Vagina (tissue), 2 donors: ENCODE data around the gene SORCS1. TPM values are rescaled to one million over a fixed set of nuclear protein-coding genes. Genes with fewer than 3 reads are reported as not detected.

Source experiments
- DNase-seq, 2 donors: peaks; one replicate each; pipeline ENCODE4 v3.0.0-alpha.2; 2017; ENCODE audit errors: extremely low spot score in 2 of 2
- H3K27ac ChIP-seq: fragments of 200-600 bp; sonication (generic); one replicate; pipeline ENCODE4 v1.5.1; 2019
- H3K27me3 ChIP-seq: fragments of 200-600 bp; sonication (generic); one replicate; pipeline ENCODE4 v1.5.1; 2019
- H3K36me3 ChIP-seq, 2 donors: fragments of 200-600 bp; sonication (generic); one replicate each; pipeline ENCODE4 v1.5.1; 2017 to 2019
- H3K4me1 ChIP-seq: fragments of 200-600 bp; sonication (generic); one replicate; pipeline ENCODE4 v1.5.1; 2019
- H3K4me3 ChIP-seq, 2 donors: fragments of 200-600 bp; sonication (generic); 1 replicate in 1 of 2; 2 replicates in 1 of 2; pipeline ENCODE4 v1.5.1; 2016 to 2019
- H3K9me3 ChIP-seq: fragments of 200-600 bp; sonication (generic); one replicate; pipeline ENCODE4 v1.5.1; 2019
- POLR2A ChIP-seq, 2 donors: fragments of 450-650 bp; IDR thresholded peaks; one replicate each; pipeline ENCODE4 v1.6.1; 2017; ENCODE audit warnings: antibody characterized with exemption in 2 of 2, mild to moderate bottlenecking in 2 of 2, moderate library complexity in 2 of 2
- POLR2AphosphoS5 ChIP-seq, 2 donors: sonication (generic); formaldehyde crosslinking; IDR thresholded peaks; one replicate each; pipeline ENCODE4 v1.9.0; 2017; ENCODE audit warnings: antibody characterized with exemption in 2 of 2, mild to moderate bottlenecking in 2 of 2, low read depth in 1 of 2; ENCODE audit not compliant: insufficient read depth in 1 of 2
- intact Hi-C: fragments of 100-400 bp; cut with DNase I; formaldehyde crosslinking; loops from one replicate; pipeline ENCODE4 v1.15.1; 2023
- total RNA-seq: library from RNA; depleted of rRNA; stranded (reverse); fragments of >200 nt; gene quantifications from one replicate; pipeline ENCODE4 v1.2.3, GENCODE V29; 2016
- TF ChIP-seq, protein P1 (sequence below), 3 experiments: fragments of 450-650 bp in 2 of 3; fragments of 200-600 bp in 1 of 3; sonication (generic) in 1 of 3; IDR thresholded peaks; one replicate each; pipeline ENCODE4 v1.5.1; 2017 to 2019; ENCODE audit warnings: antibody characterized with exemption in 3 of 3, mild to moderate bottlenecking in 2 of 3, moderate library complexity in 2 of 3

SORCS1 gene
- total RNA-seq, 1 donor from 2014 or later = 5.9 TPM

DNA sequence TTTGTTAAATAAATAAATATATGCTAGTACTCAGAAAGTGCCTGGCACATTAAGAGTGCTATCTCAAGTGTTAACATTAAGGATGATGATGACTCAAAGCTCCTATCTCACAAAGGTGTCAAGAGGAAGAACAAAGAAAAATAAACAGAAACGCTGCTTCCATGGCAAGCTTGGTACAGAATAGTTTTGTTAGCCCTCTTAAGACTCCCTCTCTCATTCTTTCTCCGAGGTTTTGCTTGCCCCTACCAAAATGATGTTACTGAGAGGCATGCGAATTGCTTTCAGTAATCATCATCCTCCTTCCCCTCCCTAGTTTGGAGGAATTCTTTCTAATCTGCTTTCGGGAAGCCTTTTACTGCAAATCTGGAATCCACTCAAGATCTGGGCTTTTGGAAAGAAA, 96.7 kb downstream of the SORCS1 start:
- no peaks in the 10 kb centered on the region for H3K9me3 ChIP-seq

DNA sequence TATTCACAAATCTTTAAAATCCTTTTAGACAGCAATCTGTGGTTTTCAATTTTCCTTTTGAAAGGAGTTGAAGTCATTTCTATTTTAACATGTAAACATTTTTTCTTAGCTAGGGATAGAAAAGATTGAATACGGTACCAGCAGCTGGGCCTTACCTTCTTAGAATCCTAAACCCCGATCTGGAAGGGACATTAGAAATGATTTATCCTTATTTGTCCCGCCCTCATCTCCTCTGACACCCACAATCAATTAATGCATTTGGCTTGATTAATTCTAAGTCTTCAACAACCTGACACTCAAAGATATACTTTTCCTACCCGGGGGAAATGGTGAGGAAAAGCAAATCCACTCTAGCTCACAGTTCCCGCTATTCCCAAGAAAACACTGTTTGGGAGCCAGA, 100.4 kb downstream of the SORCS1 start:
- H3K27me3 ChIP-seq = no peaks in the 10 kb centered on the region
- intact Hi-C loops = no loop called here
- no peak overlapping the region for H3K27ac ChIP-seq
- no peaks in the 10 kb centered on the region for H3K4me1 ChIP-seq
- H3K4me3 ChIP-seq = no peak overlapping the region
- no peak for DNase-seq
- TF ChIP-seq, protein P1, sequence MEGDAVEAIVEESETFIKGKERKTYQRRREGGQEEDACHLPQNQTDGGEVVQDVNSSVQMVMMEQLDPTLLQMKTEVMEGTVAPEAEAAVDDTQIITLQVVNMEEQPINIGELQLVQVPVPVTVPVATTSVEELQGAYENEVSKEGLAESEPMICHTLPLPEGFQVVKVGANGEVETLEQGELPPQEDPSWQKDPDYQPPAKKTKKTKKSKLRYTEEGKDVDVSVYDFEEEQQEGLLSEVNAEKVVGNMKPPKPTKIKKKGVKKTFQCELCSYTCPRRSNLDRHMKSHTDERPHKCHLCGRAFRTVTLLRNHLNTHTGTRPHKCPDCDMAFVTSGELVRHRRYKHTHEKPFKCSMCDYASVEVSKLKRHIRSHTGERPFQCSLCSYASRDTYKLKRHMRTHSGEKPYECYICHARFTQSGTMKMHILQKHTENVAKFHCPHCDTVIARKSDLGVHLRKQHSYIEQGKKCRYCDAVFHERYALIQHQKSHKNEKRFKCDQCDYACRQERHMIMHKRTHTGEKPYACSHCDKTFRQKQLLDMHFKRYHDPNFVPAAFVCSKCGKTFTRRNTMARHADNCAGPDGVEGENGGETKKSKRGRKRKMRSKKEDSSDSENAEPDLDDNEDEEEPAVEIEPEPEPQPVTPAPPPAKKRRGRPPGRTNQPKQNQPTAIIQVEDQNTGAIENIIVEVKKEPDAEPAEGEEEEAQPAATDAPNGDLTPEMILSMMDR (IDR thresholded peaks at IDR 0.05) = no peak
- no peaks in the 10 kb centered on the region for H3K36me3 ChIP-seq
- H3K9me3 ChIP-seq = no peaks in the 10 kb centered on the region

More for the DNA sequence above, 96.7 kb downstream of the SORCS1 start:
- no peaks in the 10 kb centered on the region for H3K36me3 ChIP-seq
- H3K4me1 ChIP-seq = no peaks in the 10 kb centered on the region
- DNase-seq = no peak
- H3K4me3 ChIP-seq = no peak overlapping the region
- TF ChIP-seq, protein P1 (IDR thresholded peaks at IDR 0.05) = no peak
- no peak for TF ChIP-seq POLR2AphosphoS5 (IDR thresholded peaks at IDR 0.05; ENCODE audit: insufficient read depth in 1 of 2, low read depth in 1 of 2)
- no peak for TF ChIP-seq POLR2A (IDR thresholded peaks at IDR 0.05)
- no peaks in the 10 kb centered on the region for H3K27me3 ChIP-seq
- H3K27ac ChIP-seq = no peak overlapping the region
- intact Hi-C loops = no loop called here

DNA sequence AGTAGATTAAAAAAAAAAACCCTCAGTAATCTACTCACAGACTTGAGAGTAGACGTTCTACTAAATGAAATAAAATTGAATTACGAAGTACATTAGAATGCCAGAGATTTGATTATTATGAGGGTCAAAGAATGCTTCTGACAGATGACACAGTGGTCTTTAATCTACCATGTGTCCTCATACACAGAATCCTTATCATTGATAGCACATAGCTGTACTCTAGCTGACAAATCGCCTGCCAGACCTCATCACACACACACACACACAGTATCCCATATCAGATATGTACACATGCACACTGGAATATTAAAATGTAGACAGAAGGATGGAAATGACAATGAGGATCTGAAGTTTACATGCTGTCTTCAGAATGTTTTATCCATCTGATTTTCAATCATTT, 104.6 kb downstream of the SORCS1 start:
- intact Hi-C loops = no loop called here
- H3K27me3 ChIP-seq = no peaks in the 10 kb centered on the region
- no peak for TF ChIP-seq POLR2AphosphoS5 (IDR thresholded peaks at IDR 0.05; ENCODE audit: insufficient read depth in 1 of 2, low read depth in 1 of 2)
- no peak for TF ChIP-seq POLR2A (IDR thresholded peaks at IDR 0.05)
- TF ChIP-seq, protein P1 (IDR thresholded peaks at IDR 0.05) = no peak
- no peaks in the 10 kb centered on the region for H3K4me1 ChIP-seq
- no peak for DNase-seq
- no peaks in the 10 kb centered on the region for H3K9me3 ChIP-seq
- no peaks in the 10 kb centered on the region for H3K36me3 ChIP-seq
- no peak overlapping the region for H3K27ac ChIP-seq
- no peak overlapping the region for H3K4me3 ChIP-seq

DNA sequence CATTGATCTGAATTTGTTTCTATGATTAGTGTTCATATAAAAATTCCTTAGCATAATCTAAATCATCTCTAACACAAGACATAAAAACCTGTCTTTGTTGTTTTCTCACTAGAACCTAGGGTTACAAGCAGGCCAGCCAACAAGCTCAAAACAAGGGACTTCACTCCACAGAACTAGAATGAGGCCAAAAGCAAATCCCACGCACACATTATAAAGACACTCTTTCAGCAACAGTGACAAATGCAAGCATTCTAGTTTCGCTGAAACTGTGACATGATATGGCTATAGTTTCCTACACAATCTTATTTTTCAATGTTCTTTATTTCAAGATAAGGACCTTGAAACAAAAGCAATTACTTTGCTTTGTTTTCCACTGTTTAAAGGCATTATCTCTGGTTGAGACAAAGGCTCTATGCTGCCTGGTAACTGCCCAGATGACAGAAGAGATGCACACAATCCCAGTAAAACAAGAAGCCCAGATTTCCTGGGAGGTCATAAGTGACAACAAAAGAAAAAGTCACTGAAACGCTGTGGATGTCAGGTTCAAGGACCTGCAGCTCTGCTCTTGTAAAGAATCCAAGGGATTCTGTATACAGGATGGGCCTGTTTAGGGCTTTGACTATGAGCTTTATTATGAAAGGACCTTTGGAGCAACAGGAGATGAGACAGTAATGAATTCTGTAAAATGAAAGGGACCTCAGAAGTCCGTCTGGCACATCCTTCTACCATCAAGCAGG, 105.3 kb downstream of the SORCS1 start:
- intact Hi-C loops = no loop called here

DNA sequence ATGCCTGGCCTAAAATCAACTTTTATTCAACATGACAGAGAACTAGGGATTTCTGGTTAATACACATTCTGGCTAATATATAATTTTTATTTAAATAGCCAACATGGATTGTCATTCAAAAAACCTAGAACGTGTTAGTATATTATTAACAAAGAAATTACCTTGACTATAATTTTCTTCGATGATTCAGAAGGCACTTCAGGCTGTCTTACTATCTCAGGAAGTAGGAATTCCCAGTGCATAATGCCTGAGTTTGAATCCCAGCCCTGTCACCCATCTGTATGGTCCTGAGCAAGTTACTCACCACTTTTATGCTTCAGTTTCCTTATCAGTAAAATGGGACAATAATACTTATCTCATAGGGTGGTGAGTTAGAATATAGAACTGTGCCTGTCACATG, 106.2 kb downstream of the SORCS1 start:
- TF ChIP-seq POLR2AphosphoS5 (IDR thresholded peaks at IDR 0.05; ENCODE audit: insufficient read depth in 1 of 2, low read depth in 1 of 2) (no peak), POLR2A (IDR thresholded peaks at IDR 0.05) (no peak)
- TF ChIP-seq, protein P1 (IDR thresholded peaks at IDR 0.05) = no peak
- intact Hi-C loops = no loop called here
- Histone ChIP-seq H3K9me3 (no peaks in the 10 kb centered on the region), H3K4me1 (no peaks in the 10 kb centered on the region), H3K36me3 (no peaks in the 10 kb centered on the region), H3K27ac (no peak overlapping the region), H3K27me3 (no peaks in the 10 kb centered on the region), H3K4me3 (no peak overlapping the region)
- DNase-seq = no peak

More for the DNA sequence above, 105.3 kb downstream of the SORCS1 start:
- Histone ChIP-seq H3K4me1 (no peaks in the 10 kb centered on the region), H3K36me3 (no peaks in the 10 kb centered on the region), H3K27me3 (no peaks in the 10 kb centered on the region), H3K4me3 (no peak overlapping the region), H3K9me3 (no peaks in the 10 kb centered on the region), H3K27ac (no peak overlapping the region)
- TF ChIP-seq, protein P1 (IDR thresholded peaks at IDR 0.05) = no peak
- TF ChIP-seq POLR2A (IDR thresholded peaks at IDR 0.05) = no peak
- no peak for DNase-seq
